Activated CD4-positive, alpha-beta T cell treated with anti-CD3 and anti-CD28 coated beads for 48 hours (primary cell): ENCODE measurements around the gene PIR.
A peak's percentile ranks its signal among the peaks of the same experiment; 100 is the strongest.

Source experiments
- DNase-seq: peaks from one replicate; pipeline ENCODE4 v3.0.0-alpha.2; 2020

PIR gene

DNA sequence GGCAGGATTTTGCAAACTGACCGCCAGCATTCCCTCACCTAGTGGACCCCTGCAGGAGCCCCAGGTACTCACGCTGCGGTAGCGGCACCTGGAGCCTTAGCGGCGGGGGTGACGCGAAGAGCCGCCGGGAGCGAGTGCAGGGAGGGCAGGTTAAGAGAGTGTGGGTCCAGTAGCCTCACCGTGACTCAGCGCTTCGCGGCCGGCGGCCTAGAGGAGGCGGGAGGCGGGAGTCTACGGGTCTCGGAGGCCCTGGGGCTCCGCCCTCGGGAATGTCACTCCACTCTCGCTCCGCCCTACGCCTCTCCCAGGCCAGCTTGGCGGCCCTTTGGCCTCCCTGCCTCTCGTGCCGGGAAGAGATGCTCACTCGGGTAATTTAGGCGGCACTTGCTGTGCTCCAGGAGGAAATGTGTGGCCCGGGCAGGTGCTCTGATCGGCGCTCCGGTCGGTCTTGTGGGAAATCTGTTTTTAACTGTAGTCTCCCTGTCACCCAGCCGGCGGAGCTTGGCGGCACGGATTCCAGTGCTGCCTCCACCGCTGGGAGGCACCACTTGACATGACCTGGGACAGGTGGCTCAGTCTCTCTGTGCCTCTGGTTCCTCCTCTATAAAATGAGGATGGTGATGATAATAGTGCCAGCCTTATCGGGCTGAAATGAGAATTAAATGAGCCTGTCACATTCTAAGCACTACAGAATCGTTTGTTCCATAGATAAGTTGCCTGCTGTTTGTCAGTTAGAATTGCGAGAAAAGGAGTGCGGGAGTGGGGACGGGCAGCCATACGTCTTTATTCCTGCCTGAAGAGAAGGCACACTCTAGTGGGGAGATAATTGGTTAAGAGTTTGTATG lies at the start of gene PIR:
PIR (minus strand) TSS at position 216 of the 845 bp plus-strand sequence. CDS start 2,076 bp downstream, outside the sequence.
- DNase-seq: peak; percentile 68

DNA sequence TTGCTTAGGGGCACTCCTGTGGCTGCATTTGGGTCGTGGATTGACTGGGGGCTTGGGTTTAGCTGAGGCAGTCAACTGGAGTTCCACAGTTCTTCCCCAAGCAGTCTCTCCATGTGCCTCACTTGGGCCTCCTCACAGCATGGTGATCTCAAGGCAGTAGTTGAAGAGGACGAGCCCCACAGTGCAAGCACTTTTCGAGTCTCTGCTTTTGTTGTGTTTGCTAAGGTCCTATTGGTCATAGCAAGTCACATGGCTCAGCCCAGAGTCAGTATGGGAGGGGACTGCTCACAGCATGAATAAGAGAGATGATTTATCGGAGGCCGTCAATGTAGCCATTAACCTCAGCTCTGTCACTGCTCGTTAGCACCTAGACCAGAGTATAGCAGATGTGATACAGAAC lies 37.2 kb upstream of the PIR start:
- no peak for DNase-seq

DNA sequence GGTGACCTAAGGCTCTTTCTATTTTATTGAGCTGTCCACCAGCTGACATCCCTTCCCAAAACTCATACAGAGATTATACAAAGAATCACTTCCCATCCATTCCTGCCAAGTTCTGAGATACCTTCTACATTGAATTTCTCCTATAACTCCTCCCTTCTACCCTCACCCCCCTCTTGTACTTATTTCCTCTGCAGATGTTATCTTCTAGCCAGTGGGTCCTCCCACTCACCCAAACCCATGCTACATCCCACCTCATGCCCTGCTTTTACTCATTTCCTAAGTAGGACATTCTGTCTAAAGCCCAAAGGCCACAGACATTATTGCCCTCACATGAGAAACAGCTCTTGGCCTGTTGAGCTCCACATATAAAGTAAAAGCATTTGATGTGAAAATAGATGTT lies 36.0 kb upstream of the PIR start:
- no peak for DNase-seq

DNA sequence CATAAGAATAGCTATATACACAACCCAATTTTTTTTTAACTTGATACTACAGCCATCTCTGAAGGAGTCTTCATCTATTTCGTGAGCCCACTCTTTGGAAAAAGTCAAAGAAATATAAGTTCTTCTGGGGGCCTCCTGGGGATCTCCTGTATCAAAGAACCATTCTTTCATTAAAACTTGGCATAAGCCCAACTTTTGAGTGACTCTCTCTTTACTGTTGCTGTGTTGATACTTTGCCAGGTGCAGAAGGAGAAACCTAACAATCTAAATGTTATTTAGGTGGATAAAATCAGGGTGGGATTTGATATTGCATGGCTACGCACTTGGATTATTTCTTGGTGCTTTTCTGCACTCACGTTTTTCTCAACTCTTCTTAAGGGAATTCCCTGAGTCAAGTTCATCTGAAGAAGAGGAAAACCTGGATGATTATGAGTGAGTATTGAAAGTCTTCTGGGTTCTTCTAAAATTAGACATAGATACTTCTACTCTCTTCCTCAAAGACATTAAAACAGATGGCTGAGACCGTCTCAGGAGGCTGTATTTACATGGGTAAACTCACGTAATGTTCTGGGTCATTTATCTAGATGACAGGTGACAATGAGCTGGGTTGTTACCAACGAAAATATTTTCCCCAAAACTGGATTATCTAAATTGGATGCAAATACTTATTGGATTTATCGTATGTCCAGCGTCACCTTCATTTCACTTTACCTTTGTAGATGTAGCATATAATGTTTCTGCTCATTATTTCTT lies 32.7 kb upstream of the PIR start:
- no peak for DNase-seq

DNA sequence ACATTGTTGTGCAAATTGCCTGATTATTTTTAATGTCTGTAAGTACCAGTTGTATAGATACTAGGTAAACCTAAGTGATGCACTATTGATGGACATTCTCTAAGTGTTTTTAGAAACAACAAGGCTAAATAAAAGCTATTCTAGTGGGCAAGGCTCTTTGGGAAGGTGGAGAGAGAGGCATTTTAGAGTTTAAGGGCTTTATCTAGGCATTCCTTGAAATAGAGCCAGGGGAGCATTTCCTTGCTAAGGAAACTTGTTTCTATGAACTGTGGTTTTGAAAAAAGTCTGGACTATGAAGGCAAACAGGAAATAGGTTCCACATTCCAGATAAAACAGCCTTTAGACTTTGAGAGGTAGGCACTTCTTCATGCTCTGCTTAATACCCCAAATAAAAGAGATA lies 31.3 kb upstream of the PIR start:
- DNase-seq: no peak

DNA sequence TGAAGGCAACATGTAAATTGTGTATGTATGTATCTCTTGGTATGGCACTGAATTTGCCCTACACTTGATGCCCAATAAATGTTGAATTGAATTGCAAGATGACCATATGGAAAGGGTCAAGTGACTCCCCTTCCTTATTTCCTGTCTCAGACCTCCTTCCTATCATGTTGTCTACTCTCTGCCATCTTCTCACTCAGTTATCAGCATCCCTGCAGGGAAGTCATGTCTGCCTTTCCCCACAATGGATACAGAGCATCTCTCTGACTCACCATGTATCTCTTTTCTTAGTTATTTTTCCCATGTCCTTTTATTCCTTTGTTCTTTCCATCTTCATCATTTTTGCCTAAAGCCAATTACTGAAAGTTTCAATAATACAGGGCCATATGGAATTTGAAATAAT lies 30.0 kb upstream of the PIR start:
- no peak for DNase-seq

DNA sequence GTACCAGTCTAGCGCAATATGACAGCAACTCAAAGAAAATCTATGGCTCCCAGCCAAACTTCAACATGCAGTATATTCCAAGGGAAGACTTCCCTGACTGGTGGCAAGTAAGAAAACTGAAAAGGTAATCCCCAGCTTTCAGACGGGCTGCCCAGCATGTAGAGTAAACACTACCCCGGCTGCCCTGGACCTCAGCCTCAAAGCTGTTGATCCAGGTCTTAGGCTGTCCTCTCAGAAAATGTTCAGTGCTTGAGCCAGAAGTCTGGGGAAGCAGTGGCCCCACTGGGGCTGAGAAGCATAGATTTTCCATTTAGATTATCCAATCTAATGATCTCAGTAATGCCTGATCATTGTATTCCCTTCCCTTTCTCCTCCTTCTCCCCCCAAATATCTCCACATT lies 29.3 kb upstream of the PIR start:
- DNase-seq: no peak

DNA sequence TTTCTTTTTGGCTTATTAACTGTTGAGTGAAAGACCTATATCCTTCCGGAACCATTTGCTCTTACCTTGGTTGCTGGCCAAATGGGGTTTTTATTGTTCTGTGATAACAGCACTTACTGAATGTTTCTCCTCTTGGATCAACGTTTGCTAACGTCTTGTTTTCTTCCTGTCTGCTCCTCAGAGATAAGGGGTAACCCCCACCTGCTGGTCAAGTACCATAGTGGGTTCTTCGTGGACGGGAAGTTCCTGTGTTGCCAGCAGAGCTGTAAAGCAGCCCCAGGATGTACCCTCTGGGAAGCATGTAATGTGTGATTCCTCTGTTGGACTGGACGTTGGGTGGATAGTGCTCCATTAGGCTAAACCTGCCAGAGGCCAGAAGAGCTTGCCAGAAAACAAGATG lies 22.8 kb upstream of the PIR start:
- no peak for DNase-seq

DNA sequence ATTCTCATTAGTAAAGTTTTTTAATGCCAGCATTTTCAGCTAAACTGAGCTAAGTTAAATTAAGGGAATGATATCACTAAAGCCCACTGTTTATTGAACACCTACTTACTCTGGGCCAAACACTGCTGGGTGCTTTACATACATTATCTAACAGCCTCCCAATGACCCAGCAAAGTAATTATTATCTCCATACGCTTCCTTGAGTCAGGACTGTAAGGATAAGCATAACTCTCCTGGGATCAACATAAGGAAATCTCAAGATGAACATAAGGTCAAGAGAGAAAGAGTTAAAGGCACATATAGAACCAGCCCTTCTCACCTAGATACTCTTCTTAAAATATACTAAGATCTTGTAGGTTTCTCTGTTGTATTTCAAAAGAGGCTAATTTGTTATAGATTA lies 21.1 kb upstream of the PIR start:
- no peak for DNase-seq

DNA sequence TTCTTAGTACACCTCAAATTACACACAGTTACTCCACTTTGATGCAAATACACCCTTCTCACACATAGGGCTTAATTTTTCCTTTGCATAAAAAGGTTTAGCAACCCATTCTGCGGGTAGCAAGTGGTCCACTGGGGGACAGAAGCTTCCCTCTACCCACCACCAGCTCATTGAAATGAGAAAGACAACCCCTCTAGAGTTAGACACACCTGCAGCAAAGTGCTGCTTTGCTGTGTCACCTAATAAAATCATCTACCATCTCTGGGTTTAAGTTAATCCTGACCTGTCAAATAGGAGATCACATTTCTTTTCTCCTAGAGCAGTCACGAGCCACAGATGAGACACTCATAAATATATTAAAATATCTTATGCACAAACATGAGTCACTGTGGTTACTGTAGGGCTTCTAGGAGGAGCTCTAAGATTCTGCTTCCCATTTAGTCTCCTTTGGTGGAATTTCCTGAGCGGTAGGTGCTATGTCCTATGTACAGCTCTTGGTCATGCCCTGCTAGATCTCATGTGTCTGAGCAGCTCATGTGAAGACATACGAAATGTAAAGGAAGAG lies 19.4 kb upstream of the PIR start:
- no peak for DNase-seq

DNA sequence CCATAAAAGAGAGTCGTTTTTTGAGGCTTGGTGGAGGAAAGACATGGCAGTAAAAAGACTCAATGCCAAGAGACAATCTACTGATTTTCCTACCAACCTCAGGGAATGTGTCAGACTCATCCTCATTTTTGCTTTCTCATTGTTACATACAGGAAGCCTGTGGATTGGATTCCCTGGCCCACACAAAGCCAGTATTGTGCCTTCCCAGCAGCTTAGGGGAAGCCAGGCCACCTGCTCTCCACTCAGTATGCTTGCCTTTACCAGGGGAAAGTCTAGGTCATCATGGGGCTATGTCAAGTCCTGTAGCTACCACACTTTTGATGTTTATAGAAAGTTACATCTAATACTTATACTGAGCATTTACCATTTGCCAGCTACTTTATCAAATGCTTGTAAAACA lies 18.4 kb upstream of the PIR start:
- DNase-seq: no peak

DNA sequence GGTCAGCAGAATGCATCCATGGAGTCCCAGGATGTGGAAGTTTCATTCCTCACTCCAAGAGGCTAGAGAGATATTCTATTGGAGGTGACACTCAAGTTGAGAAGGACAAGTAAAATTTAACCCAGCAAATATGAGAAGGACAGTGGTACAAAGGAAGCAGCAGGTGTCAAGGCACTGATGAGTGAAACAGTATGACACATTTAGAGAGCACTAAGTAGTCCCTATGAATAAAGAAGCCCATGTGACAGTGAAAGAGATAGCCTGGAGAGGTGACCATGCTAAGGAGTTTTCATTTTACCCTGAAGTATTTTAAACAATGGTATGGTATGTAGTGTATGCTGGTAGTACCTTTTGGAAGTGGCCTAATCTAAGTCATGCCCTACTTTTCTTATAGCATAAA lies 16.7 kb upstream of the PIR start:
- DNase-seq: no peak

DNA sequence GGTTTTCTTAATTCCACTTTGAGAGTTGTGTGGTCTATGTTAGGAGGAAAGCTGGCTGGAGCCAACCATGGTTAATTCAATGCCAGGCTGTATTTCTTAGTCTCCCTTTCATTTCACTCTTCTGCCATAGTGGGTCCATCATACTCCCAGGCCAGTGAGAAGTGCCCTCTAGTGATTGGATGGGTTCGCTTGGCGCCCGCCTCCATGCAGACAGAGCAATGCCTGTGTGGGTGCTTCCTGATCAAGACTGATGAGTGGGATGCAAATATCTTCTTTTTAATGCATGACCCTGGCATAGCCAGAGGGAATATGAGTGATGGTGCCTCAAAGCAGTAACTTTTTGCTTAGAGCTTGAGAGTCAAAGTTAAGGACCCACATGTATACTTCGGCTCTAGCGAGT lies 13.9 kb upstream of the PIR start:
- DNase-seq: no peak

DNA sequence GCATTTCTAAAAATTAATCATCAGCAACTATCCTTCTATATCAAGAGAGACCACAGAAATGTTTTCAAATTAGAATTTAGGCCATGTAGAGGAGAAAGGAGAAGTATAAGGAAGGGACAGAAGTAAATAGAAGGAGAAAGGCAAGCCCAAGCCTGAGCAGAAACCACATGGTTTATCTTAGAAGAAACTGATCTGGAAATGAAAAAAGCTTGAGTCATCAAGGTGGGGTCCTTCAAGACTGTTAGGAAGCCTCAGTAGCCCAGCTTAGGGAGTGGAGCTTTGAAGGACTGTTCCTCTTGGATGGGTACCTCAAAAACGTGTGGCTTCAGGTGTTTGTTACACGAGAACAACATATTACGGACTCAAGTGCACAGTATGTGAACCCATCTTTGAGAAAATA lies 12.0 kb upstream of the PIR start:
- no peak for DNase-seq

DNA sequence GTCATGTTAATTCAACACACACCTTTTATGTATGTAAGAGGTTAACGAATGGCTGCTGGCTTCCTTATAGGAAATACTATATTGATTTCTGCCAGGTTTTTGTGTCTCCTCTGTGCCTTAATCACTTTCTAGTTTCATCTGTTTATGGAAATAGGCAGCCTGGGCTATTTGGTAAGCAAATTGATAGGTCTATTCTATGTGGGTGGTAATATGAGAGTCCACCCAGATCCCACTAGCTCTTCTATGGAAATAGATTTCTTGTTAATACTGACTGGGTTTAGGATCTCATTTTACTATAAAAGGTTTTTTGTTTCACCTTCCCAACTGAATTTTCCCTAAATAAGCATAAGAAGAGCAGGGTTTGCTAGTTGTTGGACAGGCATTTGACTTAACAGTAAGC lies 11.5 kb upstream of the PIR start:
- no peak for DNase-seq

DNA sequence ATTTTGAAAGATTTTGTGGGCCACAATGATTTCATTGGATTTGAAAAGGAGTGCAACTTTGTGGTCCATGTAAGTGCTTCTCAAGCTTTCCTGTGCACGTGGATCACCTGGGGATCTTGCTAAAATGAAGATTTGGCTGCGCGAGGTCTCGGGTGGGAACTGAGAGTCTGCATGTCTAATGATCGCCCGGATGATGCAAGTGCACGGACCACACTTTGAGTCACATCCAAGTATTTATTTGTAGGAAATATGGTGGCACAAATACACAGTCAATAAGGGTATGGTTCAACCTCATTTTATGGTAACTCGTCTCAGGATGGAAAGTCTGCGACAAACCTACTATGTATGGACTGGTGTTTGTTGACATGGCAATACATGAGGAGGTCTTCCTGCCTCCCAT lies 8.4 kb upstream of the PIR start:
- DNase-seq: no peak

DNA sequence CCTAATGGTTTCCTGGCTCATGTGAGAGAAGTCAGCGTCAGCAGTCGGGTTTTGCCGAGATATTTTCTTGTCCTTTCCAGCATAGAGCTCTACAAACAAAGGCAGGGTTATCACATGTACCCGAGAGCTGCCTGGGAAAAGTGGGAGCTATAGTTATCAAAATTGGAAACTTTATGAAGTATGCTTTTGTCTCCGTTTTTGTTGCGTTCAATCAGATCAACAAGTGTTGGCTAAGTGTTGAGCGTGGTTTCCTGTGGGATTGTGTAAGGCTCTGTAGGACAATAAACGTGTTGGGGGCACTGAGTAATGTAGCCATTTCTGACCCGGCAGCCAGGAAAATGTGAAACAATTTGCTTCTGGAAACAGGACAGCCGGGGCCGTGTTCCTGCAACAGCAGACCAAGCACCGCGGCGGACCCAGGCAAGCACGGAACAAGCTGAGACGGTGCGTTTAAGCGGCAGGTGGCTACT lies 7.4 kb upstream of the PIR start, which contains the start of gene BMX:
BMX (plus strand) TSS at position 311 of the 470 bp plus-strand sequence. CDS start 7,547 bp downstream, outside the sequence.
- DNase-seq: no peak

DNA sequence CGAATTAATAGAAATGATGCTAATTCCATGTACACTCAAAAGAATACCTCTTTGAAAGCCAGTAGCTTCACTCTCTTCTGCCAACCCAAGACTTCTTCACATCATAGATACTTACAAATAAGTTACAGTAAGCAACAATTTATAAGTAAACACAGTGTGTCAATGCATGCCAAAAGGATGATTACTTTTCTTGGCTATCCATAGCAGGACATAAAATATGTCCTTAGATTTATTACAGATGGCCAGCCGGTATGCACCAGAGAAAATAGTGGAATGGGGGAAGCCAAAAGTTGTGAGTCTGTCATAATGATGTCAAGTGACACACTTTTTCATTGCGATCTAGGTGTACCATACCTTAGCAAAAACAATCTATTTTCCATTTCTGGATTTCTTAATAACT lies 6.8 kb upstream of the PIR start:
- no peak for DNase-seq

DNA sequence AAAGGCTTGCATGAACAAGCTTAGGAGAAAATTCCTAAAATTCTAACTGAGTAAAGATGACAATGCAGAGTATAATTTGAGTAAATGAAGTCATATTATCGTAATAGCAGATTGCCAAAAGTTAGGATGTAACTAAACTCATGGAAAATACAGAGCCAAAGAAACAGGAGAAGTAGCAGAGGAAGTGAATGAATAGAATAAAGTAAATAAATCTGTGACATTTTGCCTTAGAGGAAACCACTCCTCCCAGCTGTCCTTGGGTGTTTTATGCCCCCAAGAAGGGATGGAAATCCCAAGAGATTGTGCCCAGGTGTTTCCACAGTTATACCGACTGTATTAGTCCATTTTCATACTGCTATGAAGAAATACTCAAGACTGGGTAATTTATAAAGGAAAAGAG lies 5.6 kb upstream of the PIR start:
- no peak for DNase-seq

DNA sequence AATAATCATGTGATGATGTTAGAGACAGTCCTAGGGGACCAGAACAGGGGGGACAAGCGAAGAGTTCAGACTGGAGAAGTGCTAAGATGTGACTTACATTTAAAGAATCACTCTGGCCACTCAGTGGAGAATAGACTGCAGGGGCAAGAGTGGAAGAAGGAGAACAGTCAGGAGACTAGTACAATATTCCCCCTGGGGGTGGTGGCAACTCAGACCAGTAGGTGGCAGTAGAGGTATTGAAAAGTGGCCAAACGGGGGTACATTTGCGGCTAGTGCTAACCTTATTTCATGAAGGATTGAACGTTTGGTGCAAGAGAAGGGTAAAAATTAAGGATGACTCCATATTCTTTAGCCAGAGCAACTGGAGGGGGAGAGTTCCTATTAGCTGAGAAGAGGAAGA lies 4.7 kb upstream of the PIR start:
- DNase-seq: peak; percentile 55

DNA sequence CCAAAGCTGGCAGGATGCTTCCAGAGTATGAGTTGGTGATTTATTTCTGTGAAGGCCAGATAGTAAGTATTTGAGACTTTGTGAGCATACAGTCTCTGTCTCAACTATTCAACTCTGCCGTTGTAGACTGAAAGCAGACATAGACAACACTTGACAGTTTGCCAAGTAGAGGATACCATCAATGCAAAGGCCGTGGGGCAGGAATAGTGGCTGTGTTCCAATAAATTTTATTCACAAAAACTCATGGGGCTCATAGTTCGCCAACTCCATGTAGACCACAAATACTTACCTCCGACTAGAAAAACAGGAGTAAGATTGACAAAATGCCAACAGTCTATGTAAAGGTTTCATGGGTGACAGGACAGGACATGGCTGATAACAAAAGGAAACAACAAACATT lies 3.7 kb upstream of the PIR start:
- no peak for DNase-seq

DNA sequence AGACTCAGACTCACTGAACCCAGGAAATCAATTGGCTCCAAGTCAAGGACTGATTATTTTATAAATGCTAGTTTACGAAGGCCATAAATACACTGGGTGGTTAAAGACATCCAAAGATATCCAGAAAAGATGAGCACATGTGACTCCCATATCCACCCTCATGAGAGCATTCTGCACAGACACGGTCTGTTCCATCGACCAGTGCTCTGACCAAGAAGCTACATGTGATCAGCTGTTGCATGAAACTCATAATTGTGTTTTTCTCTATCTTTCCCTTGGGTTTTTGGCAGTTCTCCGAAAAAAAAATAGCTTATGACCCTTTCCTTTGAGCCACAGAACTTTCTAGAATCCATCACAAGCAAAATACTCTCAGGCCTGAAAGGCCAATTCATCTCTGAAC lies 2.7 kb upstream of the PIR start:
- no peak for DNase-seq

DNA sequence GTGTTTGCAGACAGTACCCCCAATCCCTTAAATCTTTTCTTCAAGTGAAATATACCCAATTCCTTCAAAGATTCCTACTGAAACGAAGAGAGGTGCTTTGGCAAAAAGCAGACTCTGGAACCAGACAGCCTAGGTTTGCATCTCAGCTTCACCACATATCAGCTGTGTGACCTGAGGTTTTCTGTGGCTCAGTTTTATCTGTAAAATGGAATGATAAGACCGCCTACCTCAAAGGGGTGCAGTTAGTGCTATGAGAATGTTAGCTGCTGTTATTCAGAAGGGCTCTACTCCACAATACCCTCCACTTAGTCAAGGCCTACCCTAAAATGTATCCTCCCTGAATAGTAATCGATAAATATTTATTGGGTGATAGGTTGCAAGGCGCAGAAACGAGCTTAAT lies 664 bp downstream of the PIR start:
- DNase-seq: no peak

DNA sequence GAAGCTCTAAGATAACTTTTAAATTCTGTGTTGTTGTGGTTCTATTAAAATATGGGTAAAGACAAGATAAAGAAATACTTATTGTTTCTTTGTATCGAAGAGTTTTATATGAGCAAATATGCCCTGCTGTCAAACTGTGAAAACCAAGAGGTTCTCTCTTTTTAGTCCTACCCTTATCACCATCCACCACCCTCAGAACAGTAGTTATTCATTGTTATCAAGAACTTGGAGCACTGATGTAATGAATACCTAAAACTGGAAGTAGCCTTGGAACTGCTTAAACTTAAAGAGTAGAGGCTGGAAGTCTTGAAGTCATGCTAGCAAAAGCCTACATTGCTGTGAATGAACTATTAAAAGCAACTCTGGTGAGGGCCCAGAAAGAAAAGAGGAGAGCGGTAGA lies 9.2 kb downstream of the PIR start:
- DNase-seq: no peak
